ENCODE measurements around the gene TMEM120B.
"Not testable (repeated sequence)": the region's sequence is repeated elsewhere in the genome, so short reads cannot be mapped to it uniquely, and the experiment has no call there.

The TMEM120B gene

GRCh38 chr12:121688966-121689365 lies 23.6 kb upstream of the TMEM120B start:
- Histone ChIP-seq H3K4me3 (no peak overlapping the region), H3K36me3 (no peaks in the 10 kb centered on the region), H3K4me2 (no peak overlapping the region), H4K20me1 (no peaks in the 10 kb centered on the region), H3K4me1 (peaks cover 26% of the 10 kb centered on the region), H3K27me3 (no peaks in the 10 kb centered on the region), H3K9me3 (no peaks in the 10 kb centered on the region), H3K9ac (no peak overlapping the region), H3K27ac (no peak overlapping the region)
- no peak for TF ChIP-seq Cebpa-rat (IDR thresholded peaks at IDR 0.05)

GRCh38 chr12:121689430-121689829 lies 23.1 kb upstream of the TMEM120B start:
- Histone ChIP-seq H3K9me3 (no peaks in the 10 kb centered on the region), H3K36me3 (no peaks in the 10 kb centered on the region), H3K4me3 (no peak overlapping the region), H3K9ac (no peak overlapping the region), H3K27ac (no peak overlapping the region), H3K27me3 (no peaks in the 10 kb centered on the region), H4K20me1 (no peaks in the 10 kb centered on the region), H3K4me2 (no peak overlapping the region), H3K4me1 (peaks cover 26% of the 10 kb centered on the region)
- TF ChIP-seq Cebpa-rat (IDR thresholded peaks at IDR 0.05): no peak

GRCh38 chr12:121692744-121693143 lies 19.8 kb upstream of the TMEM120B start:
- H3K27me3 ChIP-seq, H3K4me3 ChIP-seq, H4K20me1 ChIP-seq, H3K9ac ChIP-seq, H3K4me2 ChIP-seq, H3K36me3 ChIP-seq, H3K9me3 ChIP-seq, H3K27ac ChIP-seq, H3K4me1 ChIP-seq: not testable (repeated sequence)

GRCh38 chr12:121693155-121693687 lies 19.3 kb upstream of the TMEM120B start:
- no peaks in the 10 kb centered on the region for H3K4me1 ChIP-seq
- no peak overlapping the region for H3K4me2 ChIP-seq
- H3K27me3 ChIP-seq: no peaks in the 10 kb centered on the region
- no peaks in the 10 kb centered on the region for H3K36me3 ChIP-seq
- no peak for TF ChIP-seq Cebpa-rat (IDR thresholded peaks at IDR 0.05)
- no peak overlapping the region for H3K27ac ChIP-seq
- H3K9me3 ChIP-seq: no peaks in the 10 kb centered on the region
- no peaks in the 10 kb centered on the region for H4K20me1 ChIP-seq
- no peak overlapping the region for H3K9ac ChIP-seq
- H3K4me3 ChIP-seq: no peak overlapping the region

- no peak overlapping the region for H3K27ac ChIP-seq
- H4K20me1 ChIP-seq: no peaks in the 10 kb centered on the region
- H3K9ac ChIP-seq: no peak overlapping the region
- H3K4me2 ChIP-seq: no peak overlapping the region
- TF ChIP-seq Cebpa-rat (IDR thresholded peaks at IDR 0.05): no peak
- no peaks in the 10 kb centered on the region for H3K27me3 ChIP-seq
- H3K4me3 ChIP-seq: no peak overlapping the region
- H3K36me3 ChIP-seq: no peaks in the 10 kb centered on the region
- H3K9me3 ChIP-seq: no peaks in the 10 kb centered on the region
- no peaks in the 10 kb centered on the region for H3K4me1 ChIP-seq
Measured at GRCh38 chr12:121697093-121697698, 15.4 kb upstream of the TMEM120B start.

GRCh38 chr12:121697861-121698260 lies 14.7 kb upstream of the TMEM120B start:
- not testable (repeated sequence) for H3K36me3 ChIP-seq, H4K20me1 ChIP-seq, H3K27me3 ChIP-seq, H3K9me3 ChIP-seq, H3K4me3 ChIP-seq, H3K9ac ChIP-seq, H3K27ac ChIP-seq, H3K4me2 ChIP-seq, H3K4me1 ChIP-seq

GRCh38 chr12:121701667-121702277 lies 10.8 kb upstream of the TMEM120B start:
- TF ChIP-seq Cebpa-rat (IDR thresholded peaks at IDR 0.05): no peak
- Histone ChIP-seq H4K20me1 (no peaks in the 10 kb centered on the region), H3K9ac (no peak overlapping the region), H3K9me3 (peaks cover 13% of the 10 kb centered on the region), H3K27me3 (no peaks in the 10 kb centered on the region), H3K4me3 (no peak overlapping the region), H3K4me2 (no peak overlapping the region), H3K36me3 (no peaks in the 10 kb centered on the region), H3K27ac (no peak overlapping the region), H3K4me1 (no peaks in the 10 kb centered on the region)

- H3K36me3 ChIP-seq: no peaks in the 10 kb centered on the region
- H4K20me1 ChIP-seq: no peaks in the 10 kb centered on the region
- H3K9ac ChIP-seq: no peak overlapping the region
- H3K27ac ChIP-seq: no peak overlapping the region
- H3K4me1 ChIP-seq: no peaks in the 10 kb centered on the region
- H3K27me3 ChIP-seq: no peaks in the 10 kb centered on the region
- peaks cover 13% of the 10 kb centered on the region for H3K9me3 ChIP-seq
- H3K4me2 ChIP-seq: no peak overlapping the region
- H3K4me3 ChIP-seq: no peak overlapping the region
- TF ChIP-seq Cebpa-rat (IDR thresholded peaks at IDR 0.05): no peak
Measured at GRCh38 chr12:121702944-121703343, 9.6 kb upstream of the TMEM120B start.

GRCh38 chr12:121705514-121705913 lies 7.0 kb upstream of the TMEM120B start:
- no peaks in the 10 kb centered on the region for H4K20me1 ChIP-seq
- peaks cover 10% of the 10 kb centered on the region for H3K4me1 ChIP-seq
- no peak overlapping the region for H3K4me3 ChIP-seq
- H3K9ac ChIP-seq: no peak overlapping the region
- no peaks in the 10 kb centered on the region for H3K36me3 ChIP-seq
- H3K27ac ChIP-seq: no peak overlapping the region
- H3K27me3 ChIP-seq: no peaks in the 10 kb centered on the region
- H3K4me2 ChIP-seq: no peak overlapping the region
- no peak for TF ChIP-seq Cebpa-rat (IDR thresholded peaks at IDR 0.05)
- peaks cover 13% of the 10 kb centered on the region for H3K9me3 ChIP-seq

- no peak for TF ChIP-seq Cebpa-rat (IDR thresholded peaks at IDR 0.05)
Measured at GRCh38 chr12:121708313-121709063, 4.1 kb upstream of the TMEM120B start.

GRCh38 chr12:121709064-121709424 lies 3.5 kb upstream of the TMEM120B start:
- H3K9ac ChIP-seq: 0 out of 2 replicates have a peak overlapping the region, but pooled peaks have one; percentile 1
- not testable (repeated sequence) for H3K4me3 ChIP-seq, H4K20me1 ChIP-seq, H3K27ac ChIP-seq, H3K36me3 ChIP-seq, H3K27me3 ChIP-seq
- H3K9me3 ChIP-seq: peaks cover 13% of the 10 kb centered on the region
- peaks cover 35% of the 10 kb centered on the region for H3K4me1 ChIP-seq
- H3K4me2 ChIP-seq: peak overlapping the region; percentile 49

More at GRCh38 chr12:121708313-121709063, 4.1 kb upstream of the TMEM120B start:
- Histone ChIP-seq H3K4me2 (peak overlapping the region; percentile 49), H3K4me3 (no peak overlapping the region), H4K20me1 (peaks cover 3% of the 10 kb centered on the region), H3K27ac (no peak overlapping the region), H3K27me3 (no peaks in the 10 kb centered on the region), H3K9me3 (peaks cover 13% of the 10 kb centered on the region), H3K4me1 (peaks cover 29% of the 10 kb centered on the region), H3K9ac (0 out of 2 replicates have a peak overlapping the region, but pooled peaks have one; percentile 1), H3K36me3 (no peaks in the 10 kb centered on the region)

All from BLaER1 (cell line).